Lower lobe of right lung (tissue), 2 donors: ENCODE results near the gene LIMA1. TPM values are rescaled to one million over a fixed set of nuclear protein-coding genes. Genes with fewer than 3 reads are reported as not detected.
"Not testable (repeated sequence)": the region's sequence is repeated elsewhere in the genome, so short reads cannot be mapped to it uniquely, and the experiment has no call there.

ENCODE experiments used
- ATAC-seq, 2 donors: fragments of 200-7000 bp; cut with Tn5 transposase; one replicate each; pipeline ENCODE4 v1.9.1; 2020 to 2022; ENCODE audit warnings: mild to moderate bottlenecking in 2 of 2, moderate library complexity in 2 of 2
- DNase-seq: peaks from one replicate; pipeline ENCODE4 v3.0.0-alpha.2; 2020
- H3K27ac ChIP-seq: fragments of 200-600 bp; one replicate; pipeline ENCODE4 v1.8.0; 2022
- H3K27me3 ChIP-seq: fragments of 200-600 bp; one replicate; pipeline ENCODE4 v1.8.0; 2022; ENCODE audit warnings: low read depth
- H3K36me3 ChIP-seq: fragments of 200-600 bp; one replicate; pipeline ENCODE4 v1.8.0; 2022; ENCODE audit warnings: mild to moderate bottlenecking
- H3K4me1 ChIP-seq: fragments of 200-600 bp; one replicate; pipeline ENCODE4 v1.8.0; 2022
- H3K4me3 ChIP-seq: fragments of 200-600 bp; one replicate; pipeline ENCODE4 v1.8.0; 2022; ENCODE audit warnings: mild to moderate bottlenecking
- H3K9me3 ChIP-seq: fragments of 200-600 bp; one replicate; pipeline ENCODE4 v1.8.0; 2022
- intact Hi-C: fragments of 100-400 bp; cut with DNase I; formaldehyde crosslinking; loops from one replicate; pipeline ENCODE4 v1.11.0; 2022
- total RNA-seq: library from RNA; stranded (reverse); fragmentation: NEBNext Ultra II Directional; extraction: Animal tissue kit (Norgen Biotek cat#: 25700); gene quantifications from one replicate; pipeline ENCODE4 v1.2.1, GENCODE V29; 2021
- TF ChIP-seq, protein P1 (sequence below): fragments of 200-600 bp; IDR thresholded peaks from one replicate; pipeline ENCODE4 v1.8.0; 2022; ENCODE audit warnings: antibody characterized with exemption, mild to moderate bottlenecking
- donor health status: DM: no; HTN: yes; CAD: no; lungs with severe emphysema.

LIMA1 gene
- total RNA-seq, 1 donor from 2014 or later, result 76.6 TPM

DNA sequence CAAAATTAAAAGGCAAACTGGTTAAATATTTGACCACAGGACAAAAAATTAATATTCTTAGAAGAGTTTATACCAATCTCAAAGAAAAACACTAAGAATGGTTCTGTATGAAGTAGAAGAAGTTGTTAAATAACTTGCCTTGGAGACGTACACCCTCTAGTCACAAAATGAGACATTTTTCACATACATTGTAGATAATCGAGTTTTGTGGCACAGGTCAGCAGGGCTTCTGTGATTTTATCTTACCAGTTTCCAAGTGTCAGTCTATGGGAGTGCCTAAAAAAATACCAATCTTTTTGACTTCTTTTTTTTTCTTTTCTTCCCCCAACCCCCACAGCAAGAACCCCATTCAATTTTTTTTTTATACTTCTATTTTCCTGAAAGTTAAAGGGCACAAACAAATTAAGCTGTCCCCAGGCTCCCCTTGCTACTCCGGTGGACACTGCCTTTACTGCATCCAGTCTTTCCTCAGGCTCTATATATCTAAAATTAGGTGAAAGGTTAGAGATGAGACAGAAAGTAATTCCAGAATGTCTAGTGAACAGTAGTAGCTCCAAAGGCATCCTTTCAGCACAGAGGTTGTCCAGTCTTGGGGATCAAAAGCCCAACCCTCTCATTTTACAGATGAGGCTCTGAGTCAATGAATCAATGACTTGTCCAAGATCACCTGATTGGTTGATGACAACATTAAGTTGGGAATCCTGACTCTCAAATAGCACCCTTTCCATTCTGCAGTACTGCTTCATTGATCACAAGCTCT, 6.2 kb downstream of the LIMA1 start:
- ATAC-seq (no peak), DNase-seq (no peak)
- peaks cover 65% of the 10 kb centered on the region for H3K4me1 ChIP-seq
- no peaks in the 10 kb centered on the region for H3K36me3 ChIP-seq
- intact Hi-C loops, result no loop called here
- H3K27me3 ChIP-seq, result no peaks in the 10 kb centered on the region
- H3K9me3 ChIP-seq, result no peaks in the 10 kb centered on the region
- H3K27ac ChIP-seq, result peak overlapping the region; percentile 61
- TF ChIP-seq, protein P1, sequence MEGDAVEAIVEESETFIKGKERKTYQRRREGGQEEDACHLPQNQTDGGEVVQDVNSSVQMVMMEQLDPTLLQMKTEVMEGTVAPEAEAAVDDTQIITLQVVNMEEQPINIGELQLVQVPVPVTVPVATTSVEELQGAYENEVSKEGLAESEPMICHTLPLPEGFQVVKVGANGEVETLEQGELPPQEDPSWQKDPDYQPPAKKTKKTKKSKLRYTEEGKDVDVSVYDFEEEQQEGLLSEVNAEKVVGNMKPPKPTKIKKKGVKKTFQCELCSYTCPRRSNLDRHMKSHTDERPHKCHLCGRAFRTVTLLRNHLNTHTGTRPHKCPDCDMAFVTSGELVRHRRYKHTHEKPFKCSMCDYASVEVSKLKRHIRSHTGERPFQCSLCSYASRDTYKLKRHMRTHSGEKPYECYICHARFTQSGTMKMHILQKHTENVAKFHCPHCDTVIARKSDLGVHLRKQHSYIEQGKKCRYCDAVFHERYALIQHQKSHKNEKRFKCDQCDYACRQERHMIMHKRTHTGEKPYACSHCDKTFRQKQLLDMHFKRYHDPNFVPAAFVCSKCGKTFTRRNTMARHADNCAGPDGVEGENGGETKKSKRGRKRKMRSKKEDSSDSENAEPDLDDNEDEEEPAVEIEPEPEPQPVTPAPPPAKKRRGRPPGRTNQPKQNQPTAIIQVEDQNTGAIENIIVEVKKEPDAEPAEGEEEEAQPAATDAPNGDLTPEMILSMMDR, result no peak
- no peak overlapping the region for H3K4me3 ChIP-seq

DNA sequence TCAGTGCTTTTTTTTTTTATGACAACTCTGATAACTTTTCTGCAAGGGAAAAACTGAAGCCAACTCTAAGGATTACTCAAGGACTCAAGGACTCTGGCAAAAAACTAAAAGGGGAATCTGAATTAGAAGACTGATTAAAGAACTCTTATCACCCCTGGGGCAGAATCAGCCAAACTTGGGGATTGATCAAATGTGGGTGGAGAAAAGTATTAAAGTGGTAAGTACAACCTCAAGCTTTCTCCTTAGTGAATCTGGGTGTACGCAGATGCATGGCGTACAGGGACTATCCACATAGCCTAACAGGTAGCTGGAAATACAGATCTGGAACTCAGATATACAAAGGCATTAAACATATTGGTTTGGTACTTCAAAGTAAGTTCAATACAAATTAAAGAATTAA, 7.3 kb downstream of the LIMA1 start:
- no peak for ATAC-seq
- Histone ChIP-seq H3K9me3 (no peaks in the 10 kb centered on the region), H3K27me3 (no peaks in the 10 kb centered on the region), H3K4me1 (peaks cover 64% of the 10 kb centered on the region), H3K27ac (peak overlapping the region; percentile 61), H3K36me3 (no peaks in the 10 kb centered on the region), H3K4me3 (no peak overlapping the region)
- no peak for DNase-seq
- TF ChIP-seq, protein P1, result no peak
- intact Hi-C loops, result no loop called here

DNA sequence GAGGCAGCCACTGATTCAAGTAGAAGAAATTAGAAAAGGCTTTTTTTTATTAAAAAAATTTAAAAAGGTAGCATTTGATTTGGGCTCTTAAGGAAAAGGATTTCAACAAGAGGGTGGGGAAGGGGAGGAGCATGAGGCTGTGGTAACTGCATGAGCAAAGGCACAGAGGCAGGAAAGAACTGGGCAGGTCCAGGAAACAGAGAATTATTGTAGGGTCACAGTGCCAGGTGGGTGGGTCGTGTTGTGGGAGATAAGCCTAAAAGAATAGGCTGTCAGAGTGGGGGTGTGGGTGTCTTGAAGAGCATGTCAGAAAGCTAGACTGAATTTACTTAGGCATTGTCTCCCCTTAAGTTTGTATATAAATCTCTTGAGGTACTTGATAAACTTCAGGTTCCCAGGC, 7.8 kb downstream of the LIMA1 start:
- TF ChIP-seq, protein P1, result no peak
- Histone ChIP-seq H3K27me3 (no peaks in the 10 kb centered on the region), H3K36me3 (no peaks in the 10 kb centered on the region), H3K4me1 (peaks cover 59% of the 10 kb centered on the region), H3K9me3 (no peaks in the 10 kb centered on the region), H3K27ac (peak overlapping the region; percentile 61), H3K4me3 (no peak overlapping the region)
- no peak for DNase-seq
- peak; percentile 72 to 81 for ATAC-seq
- intact Hi-C loops, result no loop called here

DNA sequence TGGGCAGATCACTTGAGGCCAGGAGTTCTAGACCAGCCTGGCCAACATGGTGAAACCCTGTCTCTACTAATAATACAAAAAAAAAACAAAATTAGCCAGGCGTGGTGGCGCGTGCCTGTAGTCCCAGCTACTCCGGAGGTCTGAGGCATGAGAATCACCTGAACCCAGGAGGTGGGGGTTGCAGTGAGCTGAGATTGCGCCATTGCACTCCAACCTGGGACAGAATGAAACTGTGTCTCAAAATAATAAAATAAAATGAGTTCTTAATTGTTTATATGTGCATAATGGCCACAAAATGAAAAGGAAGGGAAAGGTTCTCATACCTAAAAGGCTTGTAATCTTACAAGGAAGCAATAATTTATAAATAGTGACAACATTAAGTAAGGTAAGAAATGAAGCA, 8.2 kb downstream of the LIMA1 start:
- H3K4me3 ChIP-seq, H3K9me3 ChIP-seq, H3K27me3 ChIP-seq, ATAC-seq, DNase-seq, H3K36me3 ChIP-seq, intact Hi-C loops: not testable (repeated sequence)
- Histone ChIP-seq H3K27ac (peak overlapping the region; percentile 61), H3K4me1 (peaks cover 55% of the 10 kb centered on the region)

DNA sequence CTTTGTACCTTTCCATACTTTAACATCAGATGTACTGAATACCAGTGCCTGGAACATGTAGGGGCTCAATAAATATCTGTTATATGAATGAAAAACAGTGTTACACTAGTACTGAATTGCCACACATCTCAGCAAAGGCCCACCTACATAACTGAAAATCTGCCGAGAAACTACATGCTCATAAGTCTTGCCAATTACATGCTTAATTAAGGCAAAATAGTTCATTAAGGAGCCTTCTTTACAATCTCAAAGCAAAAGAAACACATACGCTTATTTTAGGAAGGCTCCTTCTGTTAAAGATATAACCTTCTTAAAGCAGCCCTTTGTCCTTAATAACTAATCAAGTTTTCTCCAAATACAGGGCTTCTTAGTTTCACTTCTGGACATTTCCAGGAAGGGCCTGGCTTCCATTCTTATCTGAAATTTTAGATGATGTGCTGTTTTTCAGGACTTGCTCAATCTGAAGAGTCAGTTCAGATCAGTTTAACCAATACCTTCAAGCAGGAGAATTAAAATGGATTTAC, 11.5 kb downstream of the LIMA1 start:
- TF ChIP-seq, protein P1, result no peak
- ATAC-seq, result peak; percentile 59 to 68
- H3K4me1 ChIP-seq, result peaks cover 51% of the 10 kb centered on the region

DNA sequence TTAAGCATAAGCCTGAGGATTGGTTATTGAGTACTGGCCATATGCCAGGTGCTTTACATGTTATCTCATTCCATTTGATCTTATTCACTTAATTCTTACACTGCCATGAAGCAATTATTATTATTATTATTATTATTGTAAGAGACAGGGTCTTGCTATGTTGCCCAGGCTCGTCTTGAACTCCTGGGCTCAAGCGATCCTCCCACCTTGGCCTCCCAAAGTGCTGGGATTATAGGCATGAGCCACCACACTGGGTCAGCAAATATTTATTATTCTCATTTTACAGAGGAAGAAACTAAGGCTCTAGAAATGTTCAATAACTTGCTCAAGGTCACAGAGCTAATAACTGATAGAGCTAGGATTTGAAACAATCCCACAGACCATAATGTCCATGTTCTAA, 14.8 kb downstream of the LIMA1 start:
- peaks cover 21% of the 10 kb centered on the region for H3K4me1 ChIP-seq

More for the DNA sequence above, 11.5 kb downstream of the LIMA1 start:
- Histone ChIP-seq H3K4me3 (peak overlapping the region; percentile 24), H3K36me3 (no peaks in the 10 kb centered on the region), H3K27me3 (no peaks in the 10 kb centered on the region), H3K9me3 (no peaks in the 10 kb centered on the region), H3K27ac (peak overlapping the region; percentile 74)
- DNase-seq, result no peak
- intact Hi-C loops, result no loop called here

More for the DNA sequence above, 14.8 kb downstream of the LIMA1 start:
- intact Hi-C loops, result no loop called here
- no peak for DNase-seq
- no peak for ATAC-seq
- Histone ChIP-seq H3K4me3 (no peak overlapping the region), H3K36me3 (no peaks in the 10 kb centered on the region), H3K9me3 (no peaks in the 10 kb centered on the region), H3K27me3 (no peaks in the 10 kb centered on the region), H3K27ac (no peak overlapping the region)
- TF ChIP-seq, protein P1, result no peak
